ENCODE results near the gene WBP2.
"Not testable (repeated sequence)": the region's sequence is repeated elsewhere in the genome, so short reads cannot be mapped to it uniquely, and the experiment has no call there.

Gene WBP2

GRCh38 chr17:75869282-75870141, 14.4 kb upstream of the WBP2 start:
- peak in 53 of 56 donors; percentile 35 to 91 (median 76) for DNase-seq

- DNase-seq = peak in 2 of 56 donors; percentile 71 to 73
Observed at GRCh38 chr17:75868730-75869281, 13.7 kb upstream of the WBP2 start.

- DNase-seq = not testable (repeated sequence)
Observed at GRCh38 chr17:75865404-75866188, 10.5 kb upstream of the WBP2 start.

- not testable (repeated sequence) for DNase-seq
Observed at GRCh38 chr17:75864887-75865286, 9.8 kb upstream of the WBP2 start.

- no peak for DNase-seq
Observed at GRCh38 chr17:75864448-75864871, 9.3 kb upstream of the WBP2 start.

GRCh38 chr17:75861927-75862317, 6.8 kb upstream of the WBP2 start:
- no peak for DNase-seq

GRCh38 chr17:75859358-75859757, 4.2 kb upstream of the WBP2 start:
- not testable (repeated sequence) for DNase-seq

GRCh38 chr17:75856062-75856756, 1.1 kb upstream of the WBP2 start:
- DNase-seq = peak in 15 of 56 donors; percentile 29 to 79 (median 63)

GRCh38 chr17:75854881-75855309, 240 bp downstream of the WBP2 start:
- DNase-seq = peak in 7 of 56 donors; percentile 48 to 83 (median 73)

GRCh38 chr17:75854101-75854748, 910 bp downstream of the WBP2 start:
- peak in 2 of 56 donors; percentile 15 to 20 for DNase-seq

GRCh38 chr17:75853433-75853832, 1.7 kb downstream of the WBP2 start:
- DNase-seq = no peak

GRCh38 chr17:75851693-75851991, 3.5 kb downstream of the WBP2 start:
- DNase-seq = peak in 9 of 56 donors; percentile 30 to 64 (median 45)

GRCh38 chr17:75850928-75851692, 4.0 kb downstream of the WBP2 start:
- peak in 37 of 56 donors; percentile 13 to 84 (median 52) for DNase-seq

GRCh38 chr17:75849724-75850123, 5.4 kb downstream of the WBP2 start:
- DNase-seq = peak in 1 of 56 donors; percentile 19

- no peak for DNase-seq
Observed at GRCh38 chr17:75849279-75849646, 5.9 kb downstream of the WBP2 start.

GRCh38 chr17:75848523-75849278, 6.4 kb downstream of the WBP2 start:
- DNase-seq = peak in 49 of 56 donors; percentile 17 to 88 (median 72)

GRCh38 chr17:75847614-75848522, 7.3 kb downstream of the WBP2 start:
- no peak for DNase-seq

Data from amygdala (tissue), 56 donors.